HG03442 (cell line): ENCODE data around the gene SLC13A5.
"Not testable (repeated sequence)": the region's sequence is repeated elsewhere in the genome, so short reads cannot be mapped to it uniquely, and the experiment has no call there.

Experiments
- ATAC-seq: cut with Tn5 transposase; IDR thresholded peaks from one replicate; pipeline ENCODE4 v1.9.1; 2021; ENCODE audit warnings: mild to moderate bottlenecking, moderate library complexity; ENCODE audit not compliant: unreplicated experiment

SLC13A5 gene

GRCh38 chr17:6666557-6666956, 46.6 kb downstream of the SLC13A5 start:
- ATAC-seq, result no peak

GRCh38 chr17:6666077-6666521, 47.1 kb downstream of the SLC13A5 start:
- no peak for ATAC-seq

- ATAC-seq, result not testable (repeated sequence)
Observed at GRCh38 chr17:6663200-6663599, 50.0 kb downstream of the SLC13A5 start.

GRCh38 chr17:6661464-6661848, 51.7 kb downstream of the SLC13A5 start:
- no peak for ATAC-seq

GRCh38 chr17:6660805-6661463, 52.2 kb downstream of the SLC13A5 start:
- ATAC-seq, result peak; percentile 57

GRCh38 chr17:6660101-6660500, 53.1 kb downstream of the SLC13A5 start:
- no peak for ATAC-seq

- not testable (repeated sequence) for ATAC-seq
Observed at GRCh38 chr17:6658411-6658810, 54.8 kb downstream of the SLC13A5 start.

GRCh38 chr17:6657633-6658287, 55.4 kb downstream of the SLC13A5 start:
- no peak for ATAC-seq

- not testable (repeated sequence) for ATAC-seq
Observed at GRCh38 chr17:6656797-6657632, 56.2 kb downstream of the SLC13A5 start.

GRCh38 chr17:6655732-6656361, 57.3 kb downstream of the SLC13A5 start:
- not testable (repeated sequence) for ATAC-seq

- ATAC-seq, result no peak
Observed at GRCh38 chr17:6654841-6655731, 58.1 kb downstream of the SLC13A5 start.

GRCh38 chr17:6651919-6652452, 61.2 kb downstream of the SLC13A5 start:
- peak; percentile 18 for ATAC-seq

- peak; percentile 80 for ATAC-seq
Observed at GRCh38 chr17:6651354-6651918, 61.7 kb downstream of the SLC13A5 start, which contains the start of the genes C17orf100 and MED31. Gene C17orf100, plus strand, starts transcription at chr17:6651762. Its CDS starts 152 bp downstream, at chr17:6651914. Gene MED31, minus strand, starts transcription at chr17:6651605. Its CDS starts 77 bp downstream, at chr17:6651528.

- no peak for ATAC-seq
Observed at GRCh38 chr17:6648181-6648580, 65.0 kb downstream of the SLC13A5 start.

GRCh38 chr17:6643451-6644125, 69.6 kb downstream of the SLC13A5 start:
- ATAC-seq, result no peak

GRCh38 chr17:6642592-6642991, 70.6 kb downstream of the SLC13A5 start:
- no peak for ATAC-seq

- peak; percentile 16 for ATAC-seq
Observed at GRCh38 chr17:6641247-6641863, 71.8 kb downstream of the SLC13A5 start.

GRCh38 chr17:6640536-6641246, 72.5 kb downstream of the SLC13A5 start, which contains the start of the genes KIAA0753 and TXNDC17:
Gene KIAA0753, minus strand, starts transcription at chr17:6640711. Its CDS starts 5,608 bp downstream, at chr17:6635103.
Gene TXNDC17, plus strand, starts transcription at chr17:6641060. Its CDS starts 23 bp downstream, at chr17:6641083.
- peak; percentile 83 for ATAC-seq
